GM08714 (cell line): ENCODE measurements around the gene OSBPL1A.

Experiments used
- H3K4me3 ChIP-seq: fragments of 200-500 bp; sonication (Bioruptor generic); 2 replicates; pipeline ENCODE4 v1.5.1; 2014; ENCODE audit warnings: mild to moderate bottlenecking, low read length, inconsistent platforms
- ZNF274 ChIP-seq: IDR thresholded peaks from 2 replicates; pipeline ENCODE4 v1.6.1; 2012; ENCODE audit warnings: mild to moderate bottlenecking, low read depth, low read length

The OSBPL1A gene

GRCh38 chr18:24195296-24196053, 202.1 kb downstream of the OSBPL1A start:
- no peak overlapping the region for H3K4me3 ChIP-seq
- TF ChIP-seq ZNF274: no peak

- H3K4me3 ChIP-seq: no peak overlapping the region
- no peak for TF ChIP-seq ZNF274
These were observed 207.0 kb downstream of the OSBPL1A start for GRCh38 chr18:24190590-24190989.

- no peak overlapping the region for H3K4me3 ChIP-seq
- no peak for TF ChIP-seq ZNF274
These were observed 207.8 kb downstream of the OSBPL1A start for GRCh38 chr18:24189664-24190346.

- no peak for TF ChIP-seq ZNF274
These were observed 208.6 kb downstream of the OSBPL1A start for GRCh38 chr18:24189007-24189528.

GRCh38 chr18:24188120-24188519, 209.5 kb downstream of the OSBPL1A start:
- TF ChIP-seq ZNF274: no peak

More at GRCh38 chr18:24189007-24189528, 208.6 kb downstream of the OSBPL1A start:
- H3K4me3 ChIP-seq: no peak overlapping the region

GRCh38 chr18:24187689-24188088, 209.9 kb downstream of the OSBPL1A start:
- no peak overlapping the region for H3K4me3 ChIP-seq
- no peak for TF ChIP-seq ZNF274

More at GRCh38 chr18:24188120-24188519, 209.5 kb downstream of the OSBPL1A start:
- no peak overlapping the region for H3K4me3 ChIP-seq

- no peak overlapping the region for H3K4me3 ChIP-seq
These were observed 210.6 kb downstream of the OSBPL1A start for GRCh38 chr18:24187049-24187448.

GRCh38 chr18:24185805-24186204, 211.8 kb downstream of the OSBPL1A start:
- no peak for TF ChIP-seq ZNF274
- H3K4me3 ChIP-seq: no peak overlapping the region

More at GRCh38 chr18:24187049-24187448, 210.6 kb downstream of the OSBPL1A start:
- no peak for TF ChIP-seq ZNF274

- no peak for TF ChIP-seq ZNF274
- no peak overlapping the region for H3K4me3 ChIP-seq
These were observed 215.8 kb downstream of the OSBPL1A start for GRCh38 chr18:24181806-24182205.

GRCh38 chr18:24180048-24180447, 217.6 kb downstream of the OSBPL1A start:
- H3K4me3 ChIP-seq: no peak overlapping the region
- TF ChIP-seq ZNF274: no peak

GRCh38 chr18:24177499-24178133, 220.0 kb downstream of the OSBPL1A start:
- TF ChIP-seq ZNF274: no peak
- H3K4me3 ChIP-seq: no peak overlapping the region

- H3K4me3 ChIP-seq: peak overlapping the region; percentile 47; the same call in 1 of the 2 replicates
- no peak for TF ChIP-seq ZNF274
These were observed 220.8 kb downstream of the OSBPL1A start for GRCh38 chr18:24176727-24177416.

GRCh38 chr18:24173997-24174396, 223.6 kb downstream of the OSBPL1A start:
- no peak overlapping the region for H3K4me3 ChIP-seq
- no peak for TF ChIP-seq ZNF274

GRCh38 chr18:24170360-24170759, 227.3 kb downstream of the OSBPL1A start:
- TF ChIP-seq ZNF274: no peak

More at GRCh38 chr18:24170360-24170759, 227.3 kb downstream of the OSBPL1A start:
- no peak overlapping the region for H3K4me3 ChIP-seq
